ENCODE data around the gene KIAA0513. TPM values are rescaled to one million over a fixed set of nuclear protein-coding genes. Genes with fewer than 3 reads are reported as not detected.

Gene KIAA0513
- total RNA-seq, 1 experiment from 2014 or later: 6.6 TPM

DNA sequence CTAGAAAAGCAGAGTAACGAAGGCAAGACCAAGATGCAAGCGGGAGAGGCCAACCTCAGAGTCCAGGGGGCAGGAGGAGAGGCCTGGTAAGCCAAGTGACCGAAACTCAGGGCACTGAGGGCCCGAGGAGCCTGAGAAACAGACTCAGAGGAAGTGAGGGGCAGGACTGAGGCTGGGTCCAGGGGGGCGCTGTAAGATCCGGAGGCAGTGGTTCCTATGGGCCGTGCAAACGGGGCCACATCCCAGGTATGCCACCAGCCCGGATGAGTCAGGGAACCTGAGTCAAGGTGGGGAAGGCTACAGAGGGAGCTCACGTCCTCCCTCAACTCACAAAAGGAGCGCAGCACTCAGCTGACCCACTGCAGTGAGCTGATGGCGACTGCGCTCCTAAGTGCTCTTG, 24.5 kb upstream of the KIAA0513 start:
- H3K27me3 ChIP-seq (ENCODE audit: insufficient read depth, low read length): no peaks in the 10 kb centered on the region
- H3K4me3 ChIP-seq (replicated peaks in 1 of 2; ENCODE audit: low read depth in 1 of 2, low read length in 2 of 2): no peak overlapping the region
- H3K27ac ChIP-seq (ENCODE audit: low read depth, low read length): no peak overlapping the region
- CTCF ChIA-PET: no interaction called here
- H3K4me1 ChIP-seq (ENCODE audit: control insufficient read depth in 1 of 2, insufficient read depth in 2 of 2, low read length in 2 of 2): peaks cover 37 to 74% of the 10 kb centered on the region in 2 experiments
- no peaks in the 10 kb centered on the region for H3K9me2 ChIP-seq (ENCODE audit: insufficient read depth)
- POLR2A ChIA-PET: no interaction called here
- H2AFZ ChIP-seq (ENCODE audit: low read depth, low read length, poor library complexity, severe bottlenecking): no peak overlapping the region
- intact Hi-C loops (cut with micrococcal nuclease): no loop called here
- H3K4me2 ChIP-seq (ENCODE audit: low read length): no peak overlapping the region
- no peak overlapping the region for H3K9ac ChIP-seq (ENCODE audit: low read length)
- DNase-seq (ENCODE audit: low read depth, low spot score) (no peak), ATAC-seq (no peak)
- no peaks in the 10 kb centered on the region for H3K36me3 ChIP-seq (ENCODE audit: control insufficient read depth in 1 of 2, insufficient read depth in 2 of 2, low read length in 2 of 2)
- peaks cover 98% of the 10 kb centered on the region for H3K79me2 ChIP-seq (ENCODE audit: insufficient read depth, low read length)
- no peaks in the 10 kb centered on the region for H4K20me1 ChIP-seq (ENCODE audit: insufficient read depth)
- H3K9me3 ChIP-seq (ENCODE audit: control insufficient read depth in 1 of 2, insufficient read depth in 1 of 2, low read depth in 1 of 2, low read length in 2 of 2): no peaks in the 10 kb centered on the region
- TF ChIP-seq FOSL1 (IDR thresholded peaks at IDR 0.05; ENCODE audit: low read depth): no peak
- TF ChIP-seq, protein P1, sequence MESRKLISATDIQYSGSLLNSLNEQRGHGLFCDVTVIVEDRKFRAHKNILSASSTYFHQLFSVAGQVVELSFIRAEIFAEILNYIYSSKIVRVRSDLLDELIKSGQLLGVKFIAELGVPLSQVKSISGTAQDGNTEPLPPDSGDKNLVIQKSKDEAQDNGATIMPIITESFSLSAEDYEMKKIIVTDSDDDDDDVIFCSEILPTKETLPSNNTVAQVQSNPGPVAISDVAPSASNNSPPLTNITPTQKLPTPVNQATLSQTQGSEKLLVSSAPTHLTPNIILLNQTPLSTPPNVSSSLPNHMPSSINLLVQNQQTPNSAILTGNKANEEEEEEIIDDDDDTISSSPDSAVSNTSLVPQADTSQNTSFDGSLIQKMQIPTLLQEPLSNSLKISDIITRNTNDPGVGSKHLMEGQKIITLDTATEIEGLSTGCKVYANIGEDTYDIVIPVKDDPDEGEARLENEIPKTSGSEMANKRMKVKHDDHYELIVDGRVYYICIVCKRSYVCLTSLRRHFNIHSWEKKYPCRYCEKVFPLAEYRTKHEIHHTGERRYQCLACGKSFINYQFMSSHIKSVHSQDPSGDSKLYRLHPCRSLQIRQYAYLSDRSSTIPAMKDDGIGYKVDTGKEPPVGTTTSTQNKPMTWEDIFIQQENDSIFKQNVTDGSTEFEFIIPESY (IDR thresholded peaks at IDR 0.05; ENCODE audit: extremely low read depth, insufficient replicate concordance, low read length): no peak
- no peak for TF ChIP-seq ATF3 (IDR thresholded peaks at IDR 0.05)
- TF ChIP-seq CEBPB (IDR thresholded peaks at IDR 0.05; ENCODE audit: low read depth): no peak
- no peak for TF ChIP-seq CBX3 (IDR thresholded peaks at IDR 0.05; ENCODE audit: low read depth)
- no peak for TF ChIP-seq EZH2 (IDR thresholded peaks at IDR 0.05)
- no peak for TF ChIP-seq SIN3A (IDR thresholded peaks at IDR 0.05; ENCODE audit: low read depth)
- TF ChIP-seq REST (IDR thresholded peaks at IDR 0.05; ENCODE audit: low read depth): no peak
- TF ChIP-seq CTCF (IDR thresholded peaks at IDR 0.05 in 2 of 3, conservative IDR thresholded peaks at IDR 0.05 in 1 of 3; ENCODE audit: borderline replicate concordance in 1 of 3, insufficient read depth in 1 of 3, low read depth in 2 of 3, low read length in 2 of 3): no peak
- no peak for TF ChIP-seq SP1 (IDR thresholded peaks at IDR 0.05; ENCODE audit: low read depth)
- no peak for TF ChIP-seq EZH2phosphoT487 (IDR thresholded peaks at IDR 0.05; ENCODE audit: borderline replicate concordance)
- TF ChIP-seq, protein P2, sequence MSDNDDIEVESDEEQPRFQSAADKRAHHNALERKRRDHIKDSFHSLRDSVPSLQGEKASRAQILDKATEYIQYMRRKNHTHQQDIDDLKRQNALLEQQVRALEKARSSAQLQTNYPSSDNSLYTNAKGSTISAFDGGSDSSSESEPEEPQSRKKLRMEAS (IDR thresholded peaks at IDR 0.05): no peak
- TF ChIP-seq EGR1 (IDR thresholded peaks at IDR 0.05; ENCODE audit: low read depth): no peak
- no peak for TF ChIP-seq SRF (IDR thresholded peaks at IDR 0.05; ENCODE audit: low read depth)
- no peak for TF ChIP-seq ZFX (IDR thresholded peaks at IDR 0.05)
- TF ChIP-seq POLR2AphosphoS5 (IDR thresholded peaks at IDR 0.05; ENCODE audit: low read depth, low read length): no peak
- BruUV-seq (replicated peaks): no TSS peak
- RAD21 ChIA-PET (ENCODE audit: low non-redundant PET in 1 of 2, low total read pairs in 2 of 2, uncharacterized antibody in 2 of 2, unreplicated experiment in 2 of 2): no interaction called here
